CD4-positive, alpha-beta T cell (primary cell): Measurements from ENCODE around the gene RALGPS1. TPM values are rescaled to one million over a fixed set of nuclear protein-coding genes. Genes with fewer than 3 reads are reported as not detected.

Experiments
- ATAC-seq: fragments of 200-7000 bp; cut with Tn5 transposase; one replicate; pipeline ENCODE4 v1.10.0; 2022; ENCODE audit warnings: mild to moderate bottlenecking; ENCODE audit not compliant: poor library complexity
- CTCF ChIA-PET: fragments of 350-600 bp; sonication (Branson Sonifier 250); formaldehyde crosslinking; loops from one replicate; lab custom pipeline; 2021; ENCODE audit warnings: antibody characterized with exemption, inconsistent platforms; lab: Charles Lee
- POLR2A ChIA-PET: fragments of 350-600 bp; sonication (Branson Sonifier 250); formaldehyde crosslinking; loops from one replicate; lab custom pipeline; 2021; ENCODE audit warnings: antibody characterized with exemption, inconsistent platforms; lab: Charles Lee
- DNase-seq, 14 experiments: peaks; one replicate each; pipeline ENCODE4 v3.0.0-alpha.2; 2013 to 2020; ENCODE audit warnings: mixed read lengths in 2 of 14
- H3K27ac ChIP-seq, 2 donors: one replicate each; pipeline versions ENCODE4 v1.5.1 to v1.7.0; 2013; ENCODE audit warnings: low read length in 2 of 2, low read depth in 1 of 2, mild to moderate bottlenecking in 1 of 2
- H3K27me3 ChIP-seq, 2 experiments: 1 replicate in 1 of 2; 2 replicates in 1 of 2; pipeline versions ENCODE4 v1.6.1 to v1.7.0; 2013; ENCODE audit warnings: low read length in 2 of 2, control low read depth in 1 of 2, mild to moderate bottlenecking in 1 of 2, moderate library complexity in 1 of 2; ENCODE audit not compliant: insufficient read depth in 2 of 2, control insufficient read depth in 1 of 2
- H3K36me3 ChIP-seq: one replicate; pipeline ENCODE4 v1.6.1; 2013; ENCODE audit warnings: low read length, control low read depth; ENCODE audit not compliant: insufficient read depth
- H3K4me1 ChIP-seq: one replicate; pipeline ENCODE4 v1.6.1; 2013; ENCODE audit warnings: low read length, control low read depth; ENCODE audit not compliant: insufficient read depth
- H3K4me3 ChIP-seq: one replicate; pipeline ENCODE4 v1.5.1; 2013; ENCODE audit warnings: mild to moderate bottlenecking, low read length, moderate library complexity
- H3K9me3 ChIP-seq, 2 experiments: 1 replicate in 1 of 2; 2 replicates in 1 of 2; pipeline versions ENCODE4 v1.6.1 to v1.7.0; 2013; ENCODE audit warnings: low read length in 2 of 2, mild to moderate bottlenecking in 2 of 2, control low read depth in 1 of 2, moderate library complexity in 1 of 2; ENCODE audit not compliant: control insufficient read depth in 1 of 2, insufficient read depth in 1 of 2
- H3K27ac Mint-ChIP-seq: one replicate; pipeline ENCODE4 v1.8.0; 2020; ENCODE audit warnings: mixed read lengths
- H3K27me3 Mint-ChIP-seq: one replicate; pipeline ENCODE4 v1.8.0; 2021; ENCODE audit warnings: mixed read lengths
- H3K36me3 Mint-ChIP-seq: one replicate; pipeline ENCODE4 v1.8.0; 2021; ENCODE audit warnings: low read depth, mixed read lengths
- H3K4me1 Mint-ChIP-seq: one replicate; pipeline ENCODE4 v1.8.0; 2021; ENCODE audit warnings: low read depth, mixed read lengths
- H3K4me3 Mint-ChIP-seq: one replicate; pipeline ENCODE4 v1.8.0; 2020; ENCODE audit warnings: mild to moderate bottlenecking, mixed read lengths
- H3K9me3 Mint-ChIP-seq: one replicate; pipeline ENCODE4 v1.8.0; 2020; ENCODE audit warnings: mixed read lengths
- CTCF ChIP-seq: fragments of 200-600 bp; IDR thresholded peaks from one replicate; pipeline ENCODE4 v1.8.0; 2022; ENCODE audit warnings: antibody characterized with exemption, mild to moderate bottlenecking
- intact Hi-C, 2 experiments: fragments of 100-400 bp; cut with DNase I in 1 of 2; cut with micrococcal nuclease in 1 of 2; formaldehyde crosslinking; loops; one replicate each; pipeline versions ENCODE4 v1.15.1 to v1.9.0; 2023 to 2025; cut with DNase I, micrococcal nuclease
- total RNA-seq, 174 experiments: library from RNA in 2 of 174; stranded (reverse) in 2 of 174; gene quantifications; one replicate each; pipeline ENCODE4 v1.2.3 and lab custom pipeline; 2021 to 2026

Gene RALGPS1
- total RNA-seq, 2 experiments from 2014 or later: 5.8 to 6.3 TPM

GRCh38 chr9:127035423-127035822 is 120.8 kb downstream of the RALGPS1 start:
- Histone ChIP-seq H3K27me3 (no peaks in the 10 kb centered on the region), H3K4me1 (no peaks in the 10 kb centered on the region), H3K4me3 (no peak overlapping the region), H3K27ac (no peak overlapping the region), H3K9me3 (no peaks in the 10 kb centered on the region), H3K36me3 (no peaks in the 10 kb centered on the region)
- Mint-ChIP-seq H3K36me3 (no peaks in the 10 kb centered on the region), H3K27me3 (no peaks in the 10 kb centered on the region), H3K4me3 (no peak overlapping the region), H3K4me1 (no peaks in the 10 kb centered on the region), H3K9me3 (no peaks in the 10 kb centered on the region), H3K27ac (no peak overlapping the region)
- POLR2A ChIA-PET: no interaction called here
- no peak for TF ChIP-seq CTCF
- ATAC-seq (no peak), DNase-seq (no peak)
- intact Hi-C loops: no loop called here
- CTCF ChIA-PET: no interaction called here

GRCh38 chr9:127035948-127036347 is 121.4 kb downstream of the RALGPS1 start:
- no peak for TF ChIP-seq CTCF
- Histone ChIP-seq H3K36me3 (no peaks in the 10 kb centered on the region), H3K9me3 (no peaks in the 10 kb centered on the region), H3K4me1 (no peaks in the 10 kb centered on the region), H3K4me3 (no peak overlapping the region), H3K27me3 (no peaks in the 10 kb centered on the region), H3K27ac (no peak overlapping the region)
- Mint-ChIP-seq H3K27ac (no peak overlapping the region), H3K27me3 (no peaks in the 10 kb centered on the region), H3K4me1 (no peaks in the 10 kb centered on the region), H3K36me3 (no peaks in the 10 kb centered on the region), H3K9me3 (no peaks in the 10 kb centered on the region), H3K4me3 (no peak overlapping the region)
- ATAC-seq (no peak), DNase-seq (no peak)
- POLR2A ChIA-PET: no interaction called here
- intact Hi-C loops: no loop called here
- CTCF ChIA-PET: interaction anchor here (1.2 kb wide), 1 partner anchor 31 kb away, joined by 3 read pairs; no protein-coding TSS in a partner anchor

GRCh38 chr9:127036437-127036836 is 121.9 kb downstream of the RALGPS1 start:
- Mint-ChIP-seq H3K4me3 (no peak overlapping the region), H3K9me3 (no peaks in the 10 kb centered on the region), H3K4me1 (no peaks in the 10 kb centered on the region), H3K36me3 (no peaks in the 10 kb centered on the region), H3K27ac (no peak overlapping the region), H3K27me3 (no peaks in the 10 kb centered on the region)
- TF ChIP-seq CTCF: no peak
- Histone ChIP-seq H3K36me3 (no peaks in the 10 kb centered on the region), H3K27me3 (no peaks in the 10 kb centered on the region), H3K9me3 (no peaks in the 10 kb centered on the region), H3K4me3 (no peak overlapping the region), H3K4me1 (no peaks in the 10 kb centered on the region), H3K27ac (no peak overlapping the region)
- DNase-seq: no peak
- intact Hi-C loops: no loop called here
- no peak for ATAC-seq
- POLR2A ChIA-PET: interaction anchor here (1.3 kb wide), 1 partner anchor 13 kb away, joined by 5 read pairs; no protein-coding TSS in a partner anchor
- CTCF ChIA-PET: interaction anchor here (1.2 kb wide), 1 partner anchor 30 kb away, joined by 3 read pairs; no protein-coding TSS in a partner anchor
